HepG2 (cell line): ENCODE results near the gene B3GNT9. TPM values are rescaled to one million over a fixed set of nuclear protein-coding genes. Genes with fewer than 3 reads are reported as not detected.
A peak's percentile ranks its signal among the peaks of the same experiment; 100 is the strongest.

ENCODE experiments used
- ARNTL ChIP-seq: sonication (generic); formaldehyde crosslinking; IDR thresholded peaks from 2 replicates; pipeline ENCODE4 v1.4.0; 2020; ENCODE audit warnings: mild to moderate bottlenecking, missing genetic modification reagents
- EED ChIP-seq: sonication (generic); formaldehyde crosslinking; IDR thresholded peaks from 2 replicates; pipeline ENCODE4 v1.5.0; 2020; ENCODE audit warnings: mild to moderate bottlenecking, missing genetic modification reagents
- ISX ChIP-seq: sonication (generic); formaldehyde crosslinking; conservative IDR thresholded peaks from 2 replicates; pipeline ENCODE4 v1.5.0; 2020; ENCODE audit warnings: missing genetic modification reagents
- PPARG ChIP-seq: conservative IDR thresholded peaks from 2 replicates; pipeline ENCODE4 v1.6.1; 2016; ENCODE audit warnings: missing biosample characterization, missing genetic modification reagents
- SP2 ChIP-seq: sonication (generic); formaldehyde crosslinking; IDR thresholded peaks from 2 replicates; pipeline ENCODE4 v1.5.1; 2020; ENCODE audit warnings: mild to moderate bottlenecking, missing genetic modification reagents
- WIZ ChIP-seq: sonication (generic); formaldehyde crosslinking; IDR thresholded peaks from 2 replicates; pipeline ENCODE4 v1.5.1; 2020; ENCODE audit warnings: mild to moderate bottlenecking, missing genetic modification reagents
- ZFY ChIP-seq: sonication (generic); formaldehyde crosslinking; IDR thresholded peaks from 2 replicates; pipeline ENCODE4 v1.4.0; 2020; ENCODE audit warnings: missing genetic modification reagents
- ZNF235 ChIP-seq: sonication (generic); formaldehyde crosslinking; IDR thresholded peaks from 2 replicates; pipeline ENCODE4 v1.8.1; 2023; ENCODE audit warnings: mild to moderate bottlenecking, missing genetic modification reagents, borderline replicate concordance
- ZNF761 ChIP-seq: sonication (generic); formaldehyde crosslinking; conservative IDR thresholded peaks from 2 replicates; pipeline ENCODE4 v1.4.0; 2020; ENCODE audit warnings: mild to moderate bottlenecking, missing genetic modification reagents
- polyA plus RNA-seq, 8 experiments: library from polyadenylated mRNA; depleted of rRNA in 3 of 8; stranded (reverse) in 7 of 8; unstranded in 1 of 8; fragments of >200 nt; fragmentation: Illumina TruSeq in 4 of 8; extraction: Trizol in 4 of 8; gene quantifications; 2 replicates each; pipeline versions ENCODE4 v1.2.1 to v1.2.3, GENCODE V29; 2011 to 2016; ENCODE audit warnings: low read depth in 4 of 8, missing spikeins in 1 of 8, mixed read lengths in 1 of 8; ENCODE audit not compliant: insufficient read depth in 1 of 8
- total RNA-seq, 5 experiments: library from RNA; depleted of rRNA; stranded (reverse); fragments of >200 nt; fragmentation: Illumina TruSeq; extraction: Trizol; gene quantifications; 2 replicates each; pipeline ENCODE4 v1.2.3, GENCODE V29; 2016; ENCODE audit warnings: low read depth in 1 of 5
- TF ChIP-seq, protein P1 (sequence below): sonication (generic); formaldehyde crosslinking; IDR thresholded peaks from 2 replicates; pipeline ENCODE4 v1.5.0; 2020; ENCODE audit warnings: mild to moderate bottlenecking, missing genetic modification reagents, borderline replicate concordance
- TF ChIP-seq, protein P2 (sequence below), 2 experiments: sonication (generic) in 1 of 2; formaldehyde crosslinking in 1 of 2; IDR thresholded peaks; 2 replicates each; pipeline versions ENCODE4 v1.4.0 to v1.6.1; 2018 to 2020; ENCODE audit warnings: missing genetic modification reagents in 2 of 2, borderline replicate concordance in 1 of 2, low read depth in 1 of 2, mild to moderate bottlenecking in 1 of 2, missing biosample characterization in 1 of 2
- TF ChIP-seq, protein P3 (sequence below): sonication (generic); formaldehyde crosslinking; IDR thresholded peaks from 2 replicates; pipeline ENCODE4 v1.4.0; 2020; ENCODE audit warnings: mild to moderate bottlenecking, missing genetic modification reagents

The B3GNT9 gene
- total and polyA plus RNA-seq, 2 of the 13 experiments (the other 11 are each of a cell fraction or from before 2014, with no cell fraction given): 1.5 to 3.1 TPM

DNA sequence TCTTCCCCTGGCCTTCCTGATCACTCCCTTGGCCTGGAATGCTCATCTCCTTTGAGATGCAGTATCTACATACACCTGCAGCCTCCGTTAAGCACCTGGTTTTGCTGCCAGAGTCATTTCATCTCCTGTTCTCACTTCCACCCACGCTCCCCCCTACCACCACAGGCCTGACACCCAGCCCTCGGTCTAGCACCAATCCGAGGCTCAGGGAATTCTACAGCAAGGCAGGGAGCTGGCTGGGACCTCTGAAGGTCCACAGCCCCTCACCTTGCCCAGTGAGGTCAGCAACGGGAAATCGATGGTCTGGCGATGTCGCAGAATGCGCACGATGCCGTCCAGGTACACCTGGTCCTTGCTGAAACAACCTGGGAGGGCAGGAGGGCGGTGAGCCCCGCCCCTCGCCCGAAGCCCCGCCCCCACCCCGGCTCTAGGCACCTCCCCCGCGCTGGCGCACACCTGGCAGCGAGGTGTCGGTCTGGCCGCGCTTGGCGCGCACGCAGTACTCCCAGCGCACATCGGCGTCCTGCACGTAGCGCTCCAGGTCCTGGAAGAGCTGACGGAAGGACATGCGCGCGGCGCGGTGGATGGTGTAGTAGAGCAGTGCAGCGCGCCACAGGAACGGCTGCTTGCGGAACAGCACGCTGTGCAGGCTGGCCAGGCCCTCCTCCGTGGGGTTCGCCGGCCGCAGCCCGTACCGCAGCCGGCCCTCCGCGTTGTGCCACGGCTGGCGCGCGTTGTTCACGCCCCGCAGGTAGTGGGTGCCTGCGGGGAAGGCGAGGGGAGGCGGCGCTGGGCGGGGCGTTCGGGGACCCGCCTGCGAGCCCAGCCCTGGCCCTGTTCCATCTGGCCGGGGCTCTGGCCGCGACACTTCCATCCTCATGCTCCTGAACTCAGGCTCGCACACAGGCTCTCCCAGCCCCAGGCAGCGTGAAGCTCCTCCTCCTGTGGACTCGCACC lies 27.2 kb upstream of the B3GNT9 start (continued):
- TF ChIP-seq, protein P1, sequence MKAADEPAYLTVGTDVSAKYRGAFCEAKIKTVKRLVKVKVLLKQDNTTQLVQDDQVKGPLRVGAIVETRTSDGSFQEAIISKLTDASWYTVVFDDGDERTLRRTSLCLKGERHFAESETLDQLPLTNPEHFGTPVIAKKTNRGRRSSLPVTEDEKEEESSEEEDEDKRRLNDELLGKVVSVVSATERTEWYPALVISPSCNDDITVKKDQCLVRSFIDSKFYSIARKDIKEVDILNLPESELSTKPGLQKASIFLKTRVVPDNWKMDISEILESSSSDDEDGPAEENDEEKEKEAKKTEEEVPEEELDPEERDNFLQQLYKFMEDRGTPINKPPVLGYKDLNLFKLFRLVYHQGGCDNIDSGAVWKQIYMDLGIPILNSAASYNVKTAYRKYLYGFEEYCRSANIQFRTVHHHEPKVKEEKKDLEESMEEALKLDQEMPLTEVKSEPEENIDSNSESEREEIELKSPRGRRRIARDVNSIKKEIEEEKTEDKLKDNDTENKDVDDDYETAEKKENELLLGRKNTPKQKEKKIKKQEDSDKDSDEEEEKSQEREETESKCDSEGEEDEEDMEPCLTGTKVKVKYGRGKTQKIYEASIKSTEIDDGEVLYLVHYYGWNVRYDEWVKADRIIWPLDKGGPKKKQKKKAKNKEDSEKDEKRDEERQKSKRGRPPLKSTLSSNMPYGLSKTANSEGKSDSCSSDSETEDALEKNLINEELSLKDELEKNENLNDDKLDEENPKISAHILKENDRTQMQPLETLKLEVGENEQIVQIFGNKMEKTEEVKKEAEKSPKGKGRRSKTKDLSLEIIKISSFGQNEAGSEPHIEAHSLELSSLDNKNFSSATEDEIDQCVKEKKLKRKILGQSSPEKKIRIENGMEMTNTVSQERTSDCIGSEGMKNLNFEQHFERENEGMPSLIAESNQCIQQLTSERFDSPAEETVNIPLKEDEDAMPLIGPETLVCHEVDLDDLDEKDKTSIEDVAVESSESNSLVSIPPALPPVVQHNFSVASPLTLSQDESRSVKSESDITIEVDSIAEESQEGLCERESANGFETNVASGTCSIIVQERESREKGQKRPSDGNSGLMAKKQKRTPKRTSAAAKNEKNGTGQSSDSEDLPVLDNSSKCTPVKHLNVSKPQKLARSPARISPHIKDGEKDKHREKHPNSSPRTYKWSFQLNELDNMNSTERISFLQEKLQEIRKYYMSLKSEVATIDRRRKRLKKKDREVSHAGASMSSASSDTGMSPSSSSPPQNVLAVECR: peak; percentile 80
- TF ChIP-seq ZNF235 (CRISPR knock-in tag) (no peak), PPARG (CRISPR knock-in tag) (0 out of 2 replicates have a peak, but pooled peaks have one; percentile 40), EED (CRISPR knock-in tag) (peak; percentile 67; the same call in 1 of the 2 replicates), ZNF761 (CRISPR knock-in tag) (0 out of 2 replicates have a peak, but pooled peaks have one; percentile 71), ARNTL (CRISPR knock-in tag) (peak; percentile 58; the same call in 1 of the 2 replicates), ZFY (CRISPR knock-in tag) (peak; percentile 75), WIZ (CRISPR knock-in tag) (no peak), SP2 (CRISPR knock-in tag) (peak; percentile 38), ISX (no peak)
- TF ChIP-seq, protein P2, sequence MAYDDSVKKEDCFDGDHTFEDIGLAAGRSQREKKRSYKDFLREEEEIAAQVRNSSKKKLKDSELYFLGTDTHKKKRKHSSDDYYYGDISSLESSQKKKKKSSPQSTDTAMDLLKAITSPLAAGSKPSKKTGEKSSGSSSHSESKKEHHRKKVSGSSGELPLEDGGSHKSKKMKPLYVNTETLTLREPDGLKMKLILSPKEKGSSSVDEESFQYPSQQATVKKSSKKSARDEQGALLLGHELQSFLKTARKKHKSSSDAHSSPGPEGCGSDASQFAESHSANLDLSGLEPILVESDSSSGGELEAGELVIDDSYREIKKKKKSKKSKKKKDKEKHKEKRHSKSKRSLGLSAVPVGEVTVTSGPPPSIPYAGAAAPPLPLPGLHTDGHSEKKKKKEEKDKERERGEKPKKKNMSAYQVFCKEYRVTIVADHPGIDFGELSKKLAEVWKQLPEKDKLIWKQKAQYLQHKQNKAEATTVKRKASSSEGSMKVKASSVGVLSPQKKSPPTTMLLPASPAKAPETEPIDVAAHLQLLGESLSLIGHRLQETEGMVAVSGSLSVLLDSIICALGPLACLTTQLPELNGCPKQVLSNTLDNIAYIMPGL (CRISPR knock-in tag; IDR thresholded peaks at IDR 0.05; ENCODE audit: borderline replicate concordance in 1 of 2, low read depth in 1 of 2): peak; percentile 59 to 76; a peak in 3 of 4 replicates
- TF ChIP-seq, protein P3, sequence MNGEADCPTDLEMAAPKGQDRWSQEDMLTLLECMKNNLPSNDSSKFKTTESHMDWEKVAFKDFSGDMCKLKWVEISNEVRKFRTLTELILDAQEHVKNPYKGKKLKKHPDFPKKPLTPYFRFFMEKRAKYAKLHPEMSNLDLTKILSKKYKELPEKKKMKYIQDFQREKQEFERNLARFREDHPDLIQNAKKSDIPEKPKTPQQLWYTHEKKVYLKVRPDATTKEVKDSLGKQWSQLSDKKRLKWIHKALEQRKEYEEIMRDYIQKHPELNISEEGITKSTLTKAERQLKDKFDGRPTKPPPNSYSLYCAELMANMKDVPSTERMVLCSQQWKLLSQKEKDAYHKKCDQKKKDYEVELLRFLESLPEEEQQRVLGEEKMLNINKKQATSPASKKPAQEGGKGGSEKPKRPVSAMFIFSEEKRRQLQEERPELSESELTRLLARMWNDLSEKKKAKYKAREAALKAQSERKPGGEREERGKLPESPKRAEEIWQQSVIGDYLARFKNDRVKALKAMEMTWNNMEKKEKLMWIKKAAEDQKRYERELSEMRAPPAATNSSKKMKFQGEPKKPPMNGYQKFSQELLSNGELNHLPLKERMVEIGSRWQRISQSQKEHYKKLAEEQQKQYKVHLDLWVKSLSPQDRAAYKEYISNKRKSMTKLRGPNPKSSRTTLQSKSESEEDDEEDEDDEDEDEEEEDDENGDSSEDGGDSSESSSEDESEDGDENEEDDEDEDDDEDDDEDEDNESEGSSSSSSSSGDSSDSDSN (CRISPR knock-in tag): peak; percentile 85
